Epithelial cell of esophagus (primary cell): ENCODE results near the gene MAPRE2.

Experiments
- DNase-seq: peaks from one replicate; pipeline ENCODE4 v3.0.0; 2010; ENCODE audit warnings: low read depth
- H3K4me3 ChIP-seq: 2 replicates; pipeline ENCODE4 v1.5.1; 2011; ENCODE audit warnings: mild to moderate bottlenecking, low read length, control low read depth
- TF ChIP-seq, protein P1 (sequence below): IDR thresholded peaks from 2 replicates; pipeline ENCODE4 v1.5.1; 2011; ENCODE audit warnings: low read depth, mild to moderate bottlenecking, low read length, control low read depth, inconsistent platforms; ENCODE audit not compliant: insufficient read depth; ENCODE audit errors: missing control alignments

MAPRE2 gene

DNA sequence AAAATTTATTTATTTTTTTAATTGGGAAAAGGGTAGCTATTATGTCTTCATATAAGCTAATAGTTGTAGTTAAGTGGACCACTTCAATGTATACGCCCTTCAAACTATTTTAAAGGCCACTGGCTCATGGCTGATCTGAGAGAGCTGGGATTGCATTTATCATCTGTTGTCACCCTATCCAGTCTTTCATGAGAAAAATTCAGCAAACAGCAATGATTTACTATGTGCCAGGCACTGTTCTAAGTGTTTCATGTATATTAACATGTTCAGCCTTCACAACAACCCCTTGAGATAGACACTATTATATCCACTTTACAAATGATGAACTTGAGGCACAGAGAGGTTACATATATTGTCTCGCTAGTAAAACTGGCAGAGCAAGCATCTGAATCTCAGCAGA lies 133.5 kb downstream of the MAPRE2 start:
- no peak overlapping the region for H3K4me3 ChIP-seq
- no peak for DNase-seq
- TF ChIP-seq, protein P1, sequence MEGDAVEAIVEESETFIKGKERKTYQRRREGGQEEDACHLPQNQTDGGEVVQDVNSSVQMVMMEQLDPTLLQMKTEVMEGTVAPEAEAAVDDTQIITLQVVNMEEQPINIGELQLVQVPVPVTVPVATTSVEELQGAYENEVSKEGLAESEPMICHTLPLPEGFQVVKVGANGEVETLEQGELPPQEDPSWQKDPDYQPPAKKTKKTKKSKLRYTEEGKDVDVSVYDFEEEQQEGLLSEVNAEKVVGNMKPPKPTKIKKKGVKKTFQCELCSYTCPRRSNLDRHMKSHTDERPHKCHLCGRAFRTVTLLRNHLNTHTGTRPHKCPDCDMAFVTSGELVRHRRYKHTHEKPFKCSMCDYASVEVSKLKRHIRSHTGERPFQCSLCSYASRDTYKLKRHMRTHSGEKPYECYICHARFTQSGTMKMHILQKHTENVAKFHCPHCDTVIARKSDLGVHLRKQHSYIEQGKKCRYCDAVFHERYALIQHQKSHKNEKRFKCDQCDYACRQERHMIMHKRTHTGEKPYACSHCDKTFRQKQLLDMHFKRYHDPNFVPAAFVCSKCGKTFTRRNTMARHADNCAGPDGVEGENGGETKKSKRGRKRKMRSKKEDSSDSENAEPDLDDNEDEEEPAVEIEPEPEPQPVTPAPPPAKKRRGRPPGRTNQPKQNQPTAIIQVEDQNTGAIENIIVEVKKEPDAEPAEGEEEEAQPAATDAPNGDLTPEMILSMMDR = no peak

DNA sequence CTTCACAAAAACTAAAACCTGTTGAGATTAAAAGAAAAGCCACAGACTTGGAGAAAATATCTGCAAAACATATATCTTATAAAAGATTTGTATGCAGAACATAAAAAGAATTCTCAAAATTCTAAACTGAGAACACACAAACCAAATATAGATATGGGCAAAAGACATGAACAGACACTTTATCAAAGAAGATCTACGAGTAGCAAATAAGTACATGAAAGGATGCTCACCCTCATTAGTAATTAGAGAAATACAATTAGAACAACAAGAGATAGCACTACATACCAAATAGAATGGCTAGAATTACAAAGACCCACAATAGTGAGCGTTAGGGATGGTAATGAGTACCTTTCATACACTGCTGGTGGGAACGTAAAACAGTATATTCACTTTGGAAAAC lies 135.7 kb downstream of the MAPRE2 start:
- TF ChIP-seq, protein P1 = no peak

DNA sequence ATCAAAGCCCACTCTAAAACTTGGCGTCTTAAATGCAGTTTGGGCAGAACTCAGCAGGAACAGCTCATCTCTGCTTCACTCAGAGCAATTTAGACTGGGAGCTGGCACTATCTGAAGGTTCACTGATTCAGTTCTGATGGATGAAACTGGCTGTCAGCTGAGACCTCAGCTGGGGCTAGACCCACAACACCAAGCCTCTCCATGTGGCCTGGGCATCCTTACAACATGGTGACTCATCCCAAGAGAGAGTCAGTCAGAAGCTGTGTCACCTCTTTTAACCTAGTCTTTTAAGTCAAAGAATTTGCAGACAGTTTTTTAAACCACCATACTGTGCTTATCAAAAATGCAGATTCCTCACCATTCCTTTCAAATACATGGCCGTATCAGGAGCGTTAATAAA lies 137.0 kb downstream of the MAPRE2 start:
- no peak overlapping the region for H3K4me3 ChIP-seq
- peak; percentile 61 for DNase-seq
- TF ChIP-seq, protein P1 = no peak

More for the DNA sequence above, 135.7 kb downstream of the MAPRE2 start:
- no peak overlapping the region for H3K4me3 ChIP-seq
- DNase-seq = no peak

DNA sequence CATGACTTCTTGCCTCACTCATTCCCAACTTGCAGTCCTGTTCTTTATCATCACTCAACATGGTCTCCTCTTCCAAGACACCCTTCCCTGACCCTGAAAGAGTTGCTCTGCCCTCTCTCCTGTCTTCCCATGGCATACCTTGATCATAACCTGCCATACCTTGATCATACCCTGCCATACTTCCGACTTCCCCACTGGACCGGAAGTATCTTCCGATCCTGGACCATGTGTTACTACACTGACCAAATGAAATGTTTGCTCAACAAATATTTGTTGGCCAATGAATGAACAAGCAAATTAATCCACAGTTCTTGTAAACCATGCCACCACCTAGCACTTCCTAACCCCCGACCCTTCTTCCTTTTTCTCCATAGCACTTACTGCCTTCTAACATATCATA lies 138.7 kb downstream of the MAPRE2 start:
- TF ChIP-seq, protein P1 = no peak
- no peak overlapping the region for H3K4me3 ChIP-seq

DNA sequence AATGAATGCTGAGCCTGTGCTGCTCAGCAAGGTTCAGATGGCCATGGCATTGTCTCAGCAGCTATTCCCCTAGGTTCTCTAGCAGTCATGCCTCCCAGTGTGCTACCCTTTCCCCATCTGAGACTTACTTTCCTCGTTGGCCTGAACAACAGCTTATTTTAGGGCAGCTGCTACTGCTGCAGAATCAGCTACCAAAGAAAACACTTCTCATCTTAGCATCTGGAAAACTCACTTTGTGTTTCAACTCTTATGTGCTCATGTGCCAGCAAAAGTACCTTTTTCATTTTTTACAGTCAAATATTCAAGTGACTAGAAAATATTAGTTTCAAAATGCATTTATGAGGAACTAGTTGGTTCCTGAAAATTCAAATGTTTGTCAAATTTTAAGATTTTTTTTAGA lies 139.2 kb downstream of the MAPRE2 start:
- DNase-seq = no peak
- TF ChIP-seq, protein P1 = no peak
- H3K4me3 ChIP-seq = no peak overlapping the region

More for the DNA sequence above, 138.7 kb downstream of the MAPRE2 start:
- DNase-seq = no peak

DNA sequence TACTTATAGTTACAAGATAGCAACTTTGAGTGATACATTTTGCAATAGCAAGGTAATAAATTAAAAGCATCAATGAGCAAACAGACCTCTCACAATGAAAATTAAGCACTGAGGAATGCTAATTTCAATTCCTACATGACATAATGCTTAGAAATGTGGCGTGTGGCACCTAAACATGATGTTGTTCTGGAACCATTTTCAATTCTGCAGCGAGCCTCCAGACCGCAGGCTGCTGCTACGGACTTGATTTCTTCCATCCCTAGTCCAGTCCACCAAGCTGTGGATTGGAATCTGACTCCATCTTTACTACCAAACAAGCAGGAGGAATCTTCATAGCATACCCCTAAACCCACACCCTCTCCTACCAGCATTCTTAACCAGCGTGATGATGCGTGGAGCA lies 140.9 kb downstream of the MAPRE2 start:
- no peak for DNase-seq
- TF ChIP-seq, protein P1 = no peak
- no peak overlapping the region for H3K4me3 ChIP-seq

DNA sequence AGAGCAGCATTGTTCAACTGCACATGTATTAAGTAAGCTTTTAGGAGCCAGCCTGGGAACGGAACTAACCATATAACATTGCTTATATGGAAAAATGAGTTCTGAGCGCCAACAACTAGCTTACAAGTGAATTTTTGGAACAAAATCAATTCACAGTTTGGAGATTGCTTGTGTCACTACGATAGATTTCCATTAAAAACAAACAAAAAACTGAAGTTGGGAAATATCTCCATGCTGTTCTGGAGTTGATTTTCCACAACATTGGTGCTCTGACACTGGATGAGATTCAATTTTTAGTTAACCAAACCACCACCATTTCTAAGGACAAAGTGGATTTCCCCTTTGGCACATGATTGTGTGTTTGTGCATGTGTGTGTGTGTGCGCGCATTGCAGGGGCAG lies 142.7 kb downstream of the MAPRE2 start:
- DNase-seq = no peak
- TF ChIP-seq, protein P1 = no peak
- no peak overlapping the region for H3K4me3 ChIP-seq
